ENCODE measurements around the gene ZNF519. TPM values are rescaled to one million over a fixed set of nuclear protein-coding genes. Genes with fewer than 3 reads are reported as not detected.
"Not testable (repeated sequence)": the region's sequence is repeated elsewhere in the genome, so short reads cannot be mapped to it uniquely, and the experiment has no call there.

The ZNF519 gene
- 3.6 TPM for total RNA-seq
- long read RNA-seq, partial matches to known transcripts = 0 of 3 reads
- long read RNA-seq, other reads (novel, unspliced or antisense) = 3 of 3 reads

- intact Hi-C loops (cut with DNase I) = not testable (repeated sequence)
- DNase-seq (ENCODE audit: low spot score) = peak; percentile 94
Observed at GRCh38 chr18:14132271-14132700, at the start of gene ZNF519. ZNF519 (minus strand) TSS chr18:14132435; CDS start chr18:14132277, 158 bp downstream.

DNA sequence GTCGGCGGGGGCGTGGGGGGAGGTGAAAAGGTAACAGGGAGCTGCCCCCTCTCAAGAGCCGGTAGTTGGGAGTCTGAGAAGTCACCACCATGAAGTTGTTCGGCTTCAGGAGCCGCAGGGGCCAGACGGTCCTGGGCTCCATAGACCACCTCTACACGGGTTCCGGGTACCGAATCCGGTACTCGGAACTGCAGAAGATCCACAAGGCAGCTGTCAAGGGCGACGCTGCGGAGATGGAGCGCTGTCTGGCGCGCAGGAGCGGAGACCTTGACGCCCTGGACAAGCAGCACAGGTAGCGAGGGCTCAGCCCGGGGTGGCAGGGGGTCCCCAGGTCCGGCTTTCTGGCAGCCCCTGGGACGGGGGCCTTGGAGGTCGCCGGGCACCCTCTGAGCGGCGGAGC, 47.1 kb upstream of the ZNF519 start:
- no peak for DNase-seq (ENCODE audit: low spot score)
- intact Hi-C loops (cut with DNase I) = no loop called here

DNA sequence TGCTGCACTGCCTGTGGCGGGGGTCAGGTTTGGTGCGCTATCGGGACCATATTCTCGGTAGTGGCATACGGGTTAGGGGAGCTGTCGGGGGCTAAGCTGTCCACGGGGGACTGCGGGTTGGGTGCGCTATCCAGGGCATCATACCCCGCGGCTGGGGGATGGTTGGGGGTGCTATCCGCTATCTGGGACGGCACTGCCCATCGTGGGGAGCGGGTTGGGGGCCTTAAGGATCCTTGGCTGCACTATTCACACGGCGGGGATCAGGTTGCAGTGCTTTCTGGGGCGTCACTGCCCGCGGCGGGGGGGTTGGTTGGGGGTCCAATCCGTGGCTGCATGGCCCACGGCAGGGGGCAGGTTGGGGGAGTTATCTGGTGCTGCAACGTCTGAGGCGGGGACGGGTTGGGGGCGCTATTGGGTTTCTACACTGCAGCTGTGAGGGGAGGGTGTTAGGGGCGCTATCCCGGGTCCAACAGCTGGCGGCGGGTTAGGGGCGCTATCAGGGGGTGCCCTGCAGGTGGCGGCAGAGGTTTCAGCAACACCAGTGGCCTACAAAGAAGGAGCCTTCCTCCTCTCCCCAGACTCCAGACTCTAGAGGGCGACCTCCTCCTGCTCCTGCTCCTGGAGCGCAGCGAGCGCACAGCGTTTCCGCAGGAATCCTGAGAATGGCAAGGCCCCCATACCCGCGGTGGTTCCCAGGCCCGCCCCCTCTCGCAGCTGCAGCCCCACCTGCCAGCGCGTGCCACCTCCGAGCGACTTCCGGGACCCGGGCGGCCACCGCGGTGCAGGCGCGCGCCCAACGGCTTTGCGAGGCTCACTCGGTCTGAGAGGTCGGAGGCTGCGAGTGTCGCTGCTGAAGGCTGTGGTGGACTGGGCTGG, 46.3 kb upstream of the ZNF519 start:
- DNase-seq (ENCODE audit: low spot score); intact Hi-C loops (cut with DNase I): not testable (repeated sequence)

- DNase-seq (ENCODE audit: low spot score); intact Hi-C loops (cut with DNase I): not testable (repeated sequence)
Observed at GRCh38 chr18:14177540-14178320, 45.5 kb upstream of the ZNF519 start.

- intact Hi-C loops (cut with DNase I); DNase-seq (ENCODE audit: low spot score): not testable (repeated sequence)
Observed at GRCh38 chr18:14175404-14175803, 43.2 kb upstream of the ZNF519 start.

GRCh38 chr18:14174706-14175085, 42.5 kb upstream of the ZNF519 start:
- DNase-seq (ENCODE audit: low spot score) = no peak
- intact Hi-C loops (cut with DNase I) = no loop called here

- DNase-seq (ENCODE audit: low spot score); intact Hi-C loops (cut with DNase I): not testable (repeated sequence)
Observed at GRCh38 chr18:14174002-14174705, 41.9 kb upstream of the ZNF519 start.

DNA sequence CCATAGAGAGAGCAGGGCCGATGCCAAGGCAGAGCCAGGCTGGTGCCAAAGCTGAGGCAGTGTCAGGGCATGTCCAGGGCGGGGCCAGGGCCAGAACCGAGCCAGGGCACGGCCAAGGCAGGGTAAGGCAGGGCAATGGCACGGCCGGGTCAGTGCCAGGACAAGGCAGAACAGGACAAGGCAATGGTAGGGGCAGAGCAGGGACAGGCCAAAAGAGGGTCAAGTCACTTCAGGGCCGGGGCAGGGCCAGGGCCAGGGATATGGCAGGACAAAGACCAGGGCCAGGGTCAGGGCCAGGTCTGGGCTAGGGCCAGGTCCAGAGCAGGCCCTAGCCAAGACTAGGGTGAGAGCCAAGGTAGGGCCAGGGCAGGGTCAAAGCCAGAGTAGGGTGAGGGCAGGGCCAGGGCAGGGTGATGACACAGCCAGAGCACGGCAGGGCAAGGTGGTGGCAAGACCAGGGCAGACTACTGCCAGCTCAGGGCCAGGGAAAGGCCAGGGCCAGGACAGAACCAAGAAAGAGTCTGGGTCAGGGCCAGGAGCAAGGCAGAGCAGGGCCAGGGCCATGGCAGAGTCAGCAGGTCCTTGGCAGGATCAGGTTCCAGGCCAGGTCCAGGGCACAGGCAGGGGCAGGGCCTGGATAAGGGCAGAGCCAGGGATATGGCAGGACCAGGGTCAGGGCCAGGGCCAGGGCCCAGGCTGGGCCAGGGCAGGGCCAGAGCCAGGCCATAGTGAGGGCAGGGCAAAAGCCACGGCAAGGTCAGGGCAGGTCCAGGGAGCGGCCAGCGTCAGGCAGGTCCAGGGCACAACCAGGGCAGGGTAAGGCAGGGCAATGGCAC, 41.1 kb upstream of the ZNF519 start:
- DNase-seq (ENCODE audit: low spot score); intact Hi-C loops (cut with DNase I): not testable (repeated sequence)

GRCh38 chr18:14172142-14173115, 40.2 kb upstream of the ZNF519 start:
- intact Hi-C loops (cut with DNase I); DNase-seq (ENCODE audit: low spot score): not testable (repeated sequence)

GRCh38 chr18:14171301-14172141, 39.3 kb upstream of the ZNF519 start:
- intact Hi-C loops (cut with DNase I); DNase-seq (ENCODE audit: low spot score): not testable (repeated sequence)

DNA sequence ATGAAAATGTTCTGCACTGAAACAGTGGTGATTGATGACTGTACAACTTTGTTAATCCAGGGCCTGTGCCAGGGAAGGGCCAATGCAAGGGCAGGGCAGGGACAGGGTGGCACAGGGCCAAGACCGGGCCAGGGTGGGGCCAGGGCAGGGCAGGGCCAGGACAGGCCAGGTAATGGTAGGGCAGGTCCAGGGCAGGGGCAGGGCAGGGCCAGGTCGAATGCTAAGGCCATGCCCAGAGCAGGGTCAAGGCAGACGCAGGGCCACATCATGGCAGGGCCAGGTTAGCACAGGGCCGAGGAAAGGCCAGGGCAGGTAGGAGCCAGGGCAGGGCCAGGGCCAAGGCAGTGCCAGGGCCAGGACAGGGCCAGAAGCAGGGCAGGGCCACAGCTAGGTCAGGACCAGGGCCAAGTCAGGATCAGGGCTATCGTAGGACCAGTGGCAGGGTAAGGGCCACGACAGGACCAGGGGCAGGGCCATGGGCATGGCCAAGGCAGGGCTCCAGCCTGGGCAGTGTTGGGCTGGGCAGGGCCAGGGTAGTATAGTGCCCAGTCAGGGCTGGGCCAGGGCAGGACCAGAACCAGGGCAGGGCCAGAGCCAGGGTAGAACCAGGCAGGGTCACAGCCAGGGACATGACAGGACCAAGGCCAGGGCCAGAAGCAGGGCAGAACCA, 38.3 kb upstream of the ZNF519 start:
- DNase-seq (ENCODE audit: low spot score); intact Hi-C loops (cut with DNase I): not testable (repeated sequence)

- intact Hi-C loops (cut with DNase I); DNase-seq (ENCODE audit: low spot score): not testable (repeated sequence)
Observed at GRCh38 chr18:14162915-14163314, 30.7 kb upstream of the ZNF519 start.

- intact Hi-C loops (cut with DNase I); DNase-seq (ENCODE audit: low spot score): not testable (repeated sequence)
Observed at GRCh38 chr18:14151564-14152113, 19.4 kb upstream of the ZNF519 start.

DNA sequence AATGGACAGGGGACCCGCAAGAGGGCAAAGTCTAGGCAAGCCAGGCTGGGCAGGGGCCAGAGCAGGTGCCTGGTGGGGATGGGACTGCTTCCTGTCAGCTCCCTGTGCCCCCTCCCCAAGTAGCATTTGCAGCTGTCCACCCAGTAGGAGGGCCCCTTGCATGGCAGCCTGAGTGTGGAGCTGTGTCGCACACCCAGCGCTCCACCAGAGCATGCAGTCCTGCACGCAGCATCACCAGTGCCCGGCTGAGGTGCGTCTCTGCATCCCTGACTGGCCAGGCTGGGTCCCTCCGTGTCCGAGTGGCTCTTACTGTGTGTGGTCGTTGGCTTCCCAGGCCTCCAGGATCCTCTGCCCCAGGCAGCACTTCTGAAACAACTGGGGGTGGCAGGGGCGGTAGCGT, 18.5 kb upstream of the ZNF519 start:
- DNase-seq (ENCODE audit: low spot score); intact Hi-C loops (cut with DNase I): not testable (repeated sequence)

- intact Hi-C loops (cut with DNase I); DNase-seq (ENCODE audit: low spot score): not testable (repeated sequence)
Observed at GRCh38 chr18:14149916-14150420, 17.7 kb upstream of the ZNF519 start.

All from cardiac septum (tissue), 1 donor.